Stimulated activated CD8-positive, alpha-beta memory T cell treated with anti-CD3 and anti-CD28 coated beads, Interleukin-4, amount 100 ng/mL, for 48 hours (primary cell): ENCODE data around the gene OSBPL2.

ENCODE experiments used
- DNase-seq: peaks from one replicate; pipeline ENCODE4 v3.0.0-alpha.2; 2020

OSBPL2 gene

DNA sequence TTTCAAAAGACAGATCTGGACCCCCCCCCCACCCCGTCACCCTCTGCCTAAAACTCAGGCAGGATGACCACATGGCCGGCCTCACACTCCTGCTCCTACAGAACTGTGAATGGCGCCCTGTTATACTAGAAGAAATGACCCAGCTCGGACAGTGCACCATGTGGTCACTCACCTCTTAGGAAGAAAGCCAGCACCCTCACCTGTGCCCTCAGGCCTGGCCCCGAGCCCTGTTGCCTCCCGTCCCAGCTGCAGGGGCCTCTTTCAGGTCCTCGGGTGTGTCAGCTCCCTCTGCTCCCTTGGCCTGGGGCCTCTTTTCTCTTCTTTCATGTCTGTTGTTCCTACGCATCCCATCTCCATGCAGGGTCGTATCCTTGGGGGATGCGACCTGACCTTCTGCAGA lies 23.7 kb downstream of the OSBPL2 start:
- no peak for DNase-seq

DNA sequence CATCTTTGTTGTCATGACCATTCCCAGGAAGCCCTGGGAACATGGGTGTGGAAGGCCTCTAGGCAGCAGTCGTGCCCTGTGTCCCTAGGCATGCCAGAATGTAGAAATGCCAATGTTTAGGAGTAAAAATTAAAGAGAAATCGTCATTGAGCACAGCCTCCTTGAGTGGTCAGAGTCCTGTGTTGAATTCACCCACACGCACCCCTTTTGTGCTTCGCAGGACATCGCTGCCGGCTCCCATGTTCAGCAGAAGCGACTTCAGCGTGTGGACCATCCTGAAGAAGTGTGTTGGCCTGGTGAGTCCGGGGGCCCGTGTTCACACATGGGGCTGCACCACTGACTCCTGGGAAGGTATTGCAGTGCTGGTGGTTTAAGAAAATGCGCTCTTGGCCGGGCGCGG lies 25.1 kb downstream of the OSBPL2 start:
- no peak for DNase-seq

DNA sequence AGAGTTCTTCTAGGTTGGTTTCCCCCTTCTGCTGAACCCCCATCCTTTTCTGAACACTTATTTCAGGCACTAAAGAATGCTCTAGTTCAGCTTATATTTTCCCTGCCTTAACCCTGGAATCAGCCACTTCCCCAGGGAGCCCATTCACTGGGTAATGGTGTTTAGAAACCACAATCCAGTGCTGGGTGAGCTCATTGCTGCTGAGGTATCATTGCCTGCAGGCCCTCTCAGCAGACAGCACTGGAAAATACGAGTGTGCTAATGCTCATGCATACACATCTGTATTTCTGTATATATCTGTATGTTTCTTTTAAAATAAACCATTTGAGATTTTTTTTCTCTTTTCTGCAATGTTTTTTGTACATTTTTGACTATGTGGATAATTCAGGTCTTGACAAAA lies 27.0 kb downstream of the OSBPL2 start:
- no peak for DNase-seq

DNA sequence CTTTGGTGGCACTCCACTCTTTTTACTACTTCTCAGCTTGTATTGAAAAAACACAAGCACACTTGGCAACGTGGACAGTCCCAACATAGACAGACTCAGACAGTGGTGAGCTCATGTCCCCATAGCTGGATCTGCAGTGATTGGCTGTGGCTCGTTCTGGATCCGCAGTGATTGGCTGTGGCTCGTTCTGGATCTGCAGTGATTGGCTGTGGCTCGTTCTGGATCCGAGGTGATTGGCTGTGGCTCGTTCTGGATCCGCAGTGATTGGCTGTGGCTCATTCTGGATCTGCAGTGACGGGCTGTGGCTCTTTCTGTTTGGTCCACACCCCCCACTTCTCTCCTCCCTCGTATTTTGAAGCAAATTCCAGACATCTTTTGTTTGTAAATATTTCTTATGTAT lies 28.0 kb downstream of the OSBPL2 start:
- DNase-seq = no peak

DNA sequence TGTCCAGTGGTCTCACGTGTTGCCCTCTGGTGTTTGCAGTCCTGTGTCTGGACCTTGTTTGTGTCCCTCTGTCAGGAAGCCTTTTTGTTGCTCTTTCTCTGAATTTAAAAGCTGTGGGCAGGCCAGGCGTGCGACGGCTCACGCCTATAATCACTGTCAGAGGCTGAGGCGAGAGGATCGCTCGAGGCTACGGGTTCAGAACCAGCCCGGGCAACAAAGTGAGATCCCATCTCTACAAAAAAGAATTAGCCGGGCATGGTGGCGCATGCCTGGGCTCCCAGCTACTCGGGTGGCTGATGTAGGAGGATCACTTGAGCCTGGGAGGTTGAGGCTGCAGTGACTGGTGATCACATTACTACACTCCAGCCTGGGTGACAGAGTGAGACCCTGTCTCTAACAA lies 28.5 kb downstream of the OSBPL2 start:
- no peak for DNase-seq

DNA sequence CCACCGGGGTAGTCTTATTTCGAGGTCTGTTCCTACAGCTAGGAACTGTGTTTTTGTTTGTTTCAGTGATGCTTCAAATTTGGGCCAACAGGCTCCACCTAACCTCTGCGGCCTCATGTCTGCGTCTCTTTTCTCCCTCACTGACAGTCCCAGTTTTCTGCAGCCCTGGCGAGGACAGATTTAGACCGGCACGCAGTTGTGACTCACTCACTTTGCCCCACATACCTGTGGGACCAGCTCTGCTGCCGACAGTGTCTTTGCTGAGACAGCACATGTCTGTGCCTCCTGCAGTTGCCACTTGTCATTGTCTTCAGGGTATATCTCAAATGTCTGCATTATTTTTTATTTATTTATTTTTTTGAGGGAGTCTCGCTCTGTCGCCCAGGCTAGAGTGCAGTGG lies 29.2 kb downstream of the OSBPL2 start:
- no peak for DNase-seq

DNA sequence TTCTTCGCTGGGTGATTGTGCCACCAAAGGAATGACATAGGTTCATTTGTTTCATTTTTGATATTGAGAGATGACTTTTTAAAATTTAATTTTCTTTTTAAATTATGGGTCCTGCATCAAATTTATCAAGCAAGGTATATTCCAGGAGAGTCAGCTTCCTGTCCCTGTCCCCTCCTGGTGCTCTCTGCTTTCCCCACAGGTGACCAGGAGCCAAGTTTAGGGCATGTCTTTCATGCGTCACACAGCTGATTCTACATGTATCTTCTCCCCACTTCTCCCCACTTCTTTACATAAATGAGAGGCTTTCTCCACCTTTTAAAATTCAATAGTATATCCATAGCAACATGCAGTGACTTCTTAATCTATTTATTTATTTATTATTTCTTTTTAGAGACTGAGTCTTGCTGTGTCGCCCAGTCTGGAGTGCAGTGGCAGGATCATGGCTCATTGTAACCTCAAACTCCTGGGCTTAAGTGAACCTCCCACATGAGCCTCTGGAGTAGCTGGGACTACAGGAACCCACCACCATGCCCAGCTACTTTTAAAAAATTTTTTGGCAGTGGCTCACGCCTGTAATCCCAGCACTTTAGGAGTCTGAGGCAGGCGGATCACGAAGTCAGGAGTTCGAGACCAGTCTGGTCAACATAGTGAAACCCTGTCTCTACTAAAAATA lies 30.0 kb downstream of the OSBPL2 start:
- DNase-seq = no peak

DNA sequence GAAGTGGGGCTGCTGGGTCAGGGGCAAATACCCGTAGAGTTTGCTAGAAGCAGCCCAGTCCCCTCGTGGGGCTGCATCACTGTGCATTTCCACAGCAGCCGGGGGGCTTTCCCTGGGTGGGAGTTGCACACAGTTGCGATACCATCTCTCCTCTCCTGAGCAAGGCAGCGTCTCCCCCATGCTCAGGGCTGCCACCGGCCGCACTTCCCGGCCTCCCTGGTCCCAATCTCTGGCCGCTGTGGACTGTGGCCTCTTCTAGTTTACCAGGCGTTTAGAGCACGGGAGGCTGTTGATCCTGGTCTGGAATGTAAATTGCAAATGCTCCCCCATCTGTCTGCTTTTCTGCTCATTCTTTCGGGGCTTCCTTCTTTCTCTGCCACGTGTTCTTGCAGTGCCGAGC lies 31.1 kb downstream of the OSBPL2 start:
- no peak for DNase-seq

DNA sequence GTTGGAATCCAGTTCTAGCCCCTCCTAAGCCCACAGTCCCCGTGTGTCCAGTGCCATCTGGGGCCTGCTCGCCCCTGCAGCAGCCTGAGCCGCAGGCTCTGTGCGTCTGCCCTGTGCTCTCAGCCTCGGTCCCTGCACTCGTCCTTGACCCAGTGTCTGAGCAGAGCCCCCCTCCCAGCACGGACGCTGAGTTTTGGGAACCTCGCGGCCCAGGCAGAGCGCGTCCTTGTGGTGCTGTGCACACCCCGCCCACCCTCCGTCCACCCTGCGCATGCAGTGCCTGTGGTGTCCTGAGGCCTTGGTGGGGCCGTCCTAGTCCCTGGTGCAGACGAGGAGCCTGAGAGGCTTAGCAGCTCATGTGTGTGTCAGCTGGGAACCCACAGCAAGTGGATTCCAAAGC lies 31.6 kb downstream of the OSBPL2 start:
- DNase-seq = no peak

DNA sequence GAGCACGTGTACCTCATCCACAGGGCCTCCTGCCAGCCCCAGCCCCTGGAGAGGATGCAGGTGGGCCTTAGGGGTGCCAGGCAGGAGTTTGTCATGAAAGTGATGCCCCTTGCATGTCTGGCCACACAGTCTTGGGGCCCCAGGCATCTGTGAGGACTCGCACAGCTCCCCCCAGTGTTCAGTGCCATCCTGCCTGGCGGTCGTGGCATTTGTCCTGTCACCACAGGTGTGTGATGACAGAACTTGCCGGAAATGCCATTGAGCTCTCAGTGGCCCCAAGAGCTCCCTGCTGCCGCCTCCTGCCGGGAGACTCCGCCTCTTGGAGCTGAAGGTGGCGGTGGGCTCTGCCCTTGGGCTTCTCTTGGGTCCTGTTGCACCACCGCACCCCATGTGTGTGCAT lies 33.9 kb downstream of the OSBPL2 start:
- no peak for DNase-seq

DNA sequence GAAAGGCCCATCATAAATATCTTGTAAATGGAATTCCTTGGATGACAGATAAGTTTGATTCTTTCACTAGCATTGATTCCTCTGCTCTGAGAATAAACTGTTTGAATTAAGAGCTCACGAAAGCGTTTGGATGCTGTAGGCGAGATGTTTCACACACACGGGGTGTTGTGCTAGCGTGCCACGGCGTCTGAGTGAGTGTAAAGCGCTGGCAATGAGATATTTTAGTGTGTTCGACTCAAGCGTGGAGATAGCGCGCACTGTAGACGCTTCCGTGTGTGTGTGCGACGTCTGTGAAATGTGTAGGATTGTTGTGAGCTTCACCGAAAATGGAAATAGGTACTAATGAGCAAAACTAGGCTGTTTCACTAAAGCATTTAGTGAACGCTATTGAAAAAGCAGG lies 35.1 kb downstream of the OSBPL2 start:
- DNase-seq = no peak

DNA sequence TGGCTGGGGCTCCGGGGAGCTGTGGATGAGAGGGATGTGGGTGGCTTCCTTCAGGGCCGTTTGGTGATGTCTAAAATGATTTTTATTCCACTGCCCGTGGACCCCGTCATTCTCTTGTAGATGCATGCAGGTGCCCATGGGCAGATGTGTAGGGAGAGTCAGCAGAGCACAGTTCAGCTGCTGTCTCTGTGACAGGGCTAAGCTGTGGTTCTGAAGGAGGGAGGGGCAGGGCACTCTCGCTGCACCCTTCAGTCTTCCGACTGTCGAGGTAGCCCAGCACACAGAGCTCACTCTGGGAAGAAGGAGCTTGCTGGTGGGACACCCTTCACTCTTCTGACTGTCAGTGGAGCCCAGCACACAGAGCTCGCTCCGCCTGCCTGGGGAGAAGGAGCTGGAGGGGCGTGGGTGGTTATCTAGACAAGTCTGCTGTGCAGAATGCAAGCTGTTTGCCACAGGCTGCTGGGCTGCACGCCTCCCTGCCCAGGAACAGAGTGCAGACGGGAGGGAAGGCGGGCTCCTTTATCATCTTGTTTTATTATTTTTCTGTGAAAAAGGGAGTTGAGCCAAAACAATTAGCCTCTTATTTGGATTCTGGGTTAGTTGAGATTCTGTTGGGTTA lies 36.1 kb downstream of the OSBPL2 start:
- DNase-seq = no peak

DNA sequence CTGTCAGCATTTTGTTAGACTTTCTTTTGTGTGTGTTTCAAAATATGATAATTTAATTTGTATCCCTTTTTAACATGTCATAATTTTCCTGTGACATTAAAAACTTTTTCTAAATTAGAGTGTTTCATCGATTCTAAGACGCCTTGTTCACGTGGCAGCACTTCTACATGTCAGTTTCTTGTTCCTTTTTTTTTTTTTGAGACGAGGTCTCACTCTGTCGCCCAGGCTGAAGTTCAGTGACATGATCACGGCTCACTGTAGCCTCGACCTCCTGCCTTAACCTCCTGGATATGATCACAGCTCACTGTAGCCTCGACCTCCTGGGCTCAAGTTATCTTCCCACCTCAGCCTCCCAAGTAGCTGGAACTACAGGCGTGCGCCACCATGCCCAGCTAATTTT lies 36.9 kb downstream of the OSBPL2 start:
- DNase-seq = no peak

DNA sequence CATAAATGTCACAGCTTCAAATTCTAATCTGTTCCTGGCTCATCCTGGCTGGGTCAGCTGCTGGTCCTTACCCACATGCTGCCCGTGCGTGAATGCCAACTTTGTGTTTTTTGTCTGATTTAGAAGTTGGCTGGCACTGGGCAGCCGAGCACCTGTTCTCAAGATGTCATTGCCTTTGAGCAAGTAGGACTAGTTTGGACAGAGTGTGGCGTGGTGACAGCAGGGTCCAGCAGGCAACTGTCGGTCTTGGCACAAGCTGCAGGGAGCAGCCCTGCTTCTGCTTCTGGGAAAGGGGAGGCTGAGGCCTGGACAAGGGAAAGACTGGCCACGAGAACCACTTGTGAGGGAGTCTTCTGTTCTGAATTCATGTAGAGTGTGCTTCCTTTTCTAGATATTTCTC lies 38.1 kb downstream of the OSBPL2 start:
- DNase-seq = no peak

DNA sequence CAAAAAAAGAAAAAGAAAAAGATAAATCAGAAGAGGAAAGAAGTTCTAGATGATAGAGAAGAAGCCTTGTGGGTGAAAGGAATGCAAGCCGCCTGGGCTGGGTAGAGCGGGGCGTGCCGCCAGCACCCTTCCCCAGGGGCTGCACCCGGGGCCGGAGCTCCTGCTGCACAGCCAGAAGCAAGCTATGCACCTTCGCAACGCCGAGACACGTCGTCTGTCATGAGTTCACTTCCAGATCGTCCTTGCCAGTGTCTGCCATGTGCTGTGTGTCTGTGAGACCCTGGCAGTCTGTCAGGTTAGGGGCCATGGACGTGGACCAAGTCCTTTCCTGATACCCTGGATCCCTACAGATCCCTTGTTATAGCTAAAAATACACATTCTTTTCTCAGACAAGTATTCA lies 38.9 kb downstream of the OSBPL2 start:
- DNase-seq = no peak

DNA sequence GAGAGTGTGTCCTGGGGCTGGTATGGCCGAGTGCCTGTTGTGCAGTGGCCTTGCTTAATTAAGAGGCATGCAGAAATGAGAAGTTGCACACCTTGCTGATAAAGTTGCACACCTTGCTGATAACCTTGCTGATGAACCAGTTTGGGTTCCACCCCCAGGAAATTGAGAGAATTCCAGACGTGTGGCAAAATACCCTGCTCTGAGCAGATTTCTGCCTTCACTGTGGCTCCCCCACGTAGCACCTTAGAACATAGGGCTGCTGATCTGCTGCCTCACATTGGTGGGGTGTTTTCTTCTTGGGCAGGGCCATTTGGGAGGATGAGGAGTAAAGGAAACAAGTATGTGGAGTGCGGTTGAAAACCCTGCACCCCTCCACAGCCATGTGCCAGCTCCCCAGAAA lies 42.0 kb downstream of the OSBPL2 start:
- no peak for DNase-seq

DNA sequence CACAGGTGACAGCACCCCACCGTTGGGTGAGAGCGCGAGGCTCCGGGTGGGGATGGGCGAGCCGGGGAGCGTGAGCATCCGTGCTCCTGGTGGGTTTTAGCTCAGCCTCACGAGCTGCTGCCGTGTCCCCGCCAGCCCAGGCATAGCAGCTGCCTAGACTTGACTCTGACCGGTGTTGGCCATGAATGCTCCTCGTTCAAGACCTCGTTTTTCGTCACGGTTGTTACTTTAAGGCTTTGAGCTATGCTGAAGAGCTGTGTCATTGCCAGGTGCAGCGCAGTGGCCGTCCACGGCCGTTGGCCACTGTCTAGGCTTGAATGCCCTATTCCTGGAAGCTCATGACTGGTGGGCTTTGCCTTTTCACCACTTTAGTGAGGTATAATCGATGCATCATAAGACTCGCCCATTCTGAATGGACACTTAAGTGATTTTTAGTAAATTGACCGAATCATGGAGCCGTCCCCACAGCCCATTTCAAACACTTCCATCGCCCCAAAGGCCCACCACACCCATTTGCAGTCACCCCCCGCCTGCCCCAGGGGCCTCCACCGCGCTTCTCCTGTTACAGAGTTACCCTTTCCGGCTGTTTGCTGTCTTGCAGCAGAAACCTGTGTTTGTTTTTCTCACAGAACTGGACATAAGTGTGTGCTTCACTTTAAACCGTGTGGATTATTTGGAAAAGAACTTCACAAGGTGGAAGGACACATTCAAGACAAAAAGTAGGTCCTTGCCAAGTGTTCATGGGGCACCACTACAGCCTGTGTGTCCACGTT lies 43.0 kb downstream of the OSBPL2 start:
- DNase-seq = no peak

DNA sequence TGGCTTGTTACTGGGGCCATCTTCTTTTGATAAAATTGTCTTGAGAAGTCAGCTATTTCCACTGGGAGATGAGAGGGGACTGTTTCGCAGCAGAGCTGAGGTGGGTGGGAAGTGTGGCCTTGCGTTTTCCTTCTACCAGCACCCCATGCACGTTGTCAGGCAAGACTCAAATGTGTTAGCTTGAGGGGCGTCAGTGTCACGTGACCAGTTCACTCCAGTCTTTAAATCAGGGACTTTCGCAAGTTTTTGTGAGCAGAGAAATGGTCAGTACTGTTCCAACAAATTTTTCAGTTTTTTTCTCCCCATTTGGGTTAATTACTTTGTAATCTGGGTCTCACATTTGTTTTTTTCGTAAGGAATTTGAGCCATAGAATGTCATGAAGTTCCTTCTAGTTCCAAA lies 43.8 kb downstream of the OSBPL2 start:
- DNase-seq = no peak

DNA sequence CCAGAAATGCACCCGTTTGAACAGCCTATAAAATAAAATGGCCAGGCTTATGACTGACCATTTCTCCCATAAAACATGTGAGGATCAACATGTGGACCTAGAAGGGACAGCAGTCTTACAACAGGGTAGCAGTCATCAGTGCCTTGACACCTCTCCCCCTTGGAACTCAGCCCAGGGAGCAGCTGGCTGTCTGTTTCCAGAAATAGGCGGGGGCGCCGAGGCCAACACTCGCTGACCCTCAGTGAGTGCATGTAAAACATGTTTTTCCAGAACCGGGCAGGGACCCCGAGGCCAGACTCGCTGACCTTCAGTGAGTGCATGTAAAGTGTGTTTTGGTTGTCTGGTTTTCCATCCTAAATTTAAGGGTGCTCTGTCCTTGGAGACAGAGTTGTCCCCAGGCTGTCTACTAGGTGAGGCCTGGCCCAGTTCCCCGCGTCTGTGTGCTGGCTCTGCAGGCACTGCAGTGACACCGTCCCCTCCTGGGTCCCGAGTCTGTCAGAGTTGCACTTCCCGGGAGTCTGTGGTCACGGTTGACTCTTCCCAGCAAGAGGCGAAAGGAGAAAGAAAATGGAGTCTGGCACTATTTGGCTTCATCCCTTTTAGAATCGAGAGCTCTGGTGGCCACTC lies 44.7 kb downstream of the OSBPL2 start:
- DNase-seq = no peak

DNA sequence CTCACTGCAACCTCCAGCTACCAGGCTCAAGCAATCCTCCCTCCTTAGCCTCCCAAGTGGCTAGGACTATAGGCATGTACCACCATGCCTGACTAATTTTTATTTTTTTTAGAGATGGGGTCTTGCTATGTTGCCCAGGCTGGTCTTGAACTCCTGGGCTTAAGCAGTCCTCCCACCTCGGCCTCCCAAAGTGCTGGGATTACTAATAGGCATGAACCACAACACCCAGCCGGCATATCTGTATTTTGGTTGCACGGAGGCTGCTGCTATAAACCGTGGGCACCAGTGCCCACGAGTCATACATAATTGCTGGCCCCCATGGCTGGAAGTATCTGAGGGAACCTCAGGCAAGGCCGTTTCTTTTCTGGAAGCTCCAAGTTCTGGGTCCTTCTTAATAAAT lies 46.1 kb downstream of the OSBPL2 start:
- DNase-seq = no peak

DNA sequence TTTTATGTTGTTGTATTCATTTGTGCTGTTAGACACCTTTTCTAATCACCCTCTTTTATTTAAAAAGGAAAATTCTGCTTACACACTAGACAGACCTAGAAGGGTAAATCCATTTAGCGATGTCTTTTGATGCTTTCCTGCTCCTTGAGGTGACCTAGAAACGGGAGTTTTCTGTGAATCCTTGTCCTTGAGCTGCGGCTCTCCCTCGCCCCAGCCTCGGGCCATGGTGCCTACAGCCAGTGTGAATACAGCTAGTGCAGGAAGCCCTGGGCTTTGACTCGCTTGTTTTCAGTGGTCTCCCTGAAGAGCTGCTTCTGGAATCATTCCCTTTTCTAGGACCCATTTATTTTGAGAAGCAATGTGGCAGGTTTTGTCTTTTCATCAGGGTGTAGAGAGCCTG lies 46.8 kb downstream of the OSBPL2 start:
- no peak for DNase-seq

DNA sequence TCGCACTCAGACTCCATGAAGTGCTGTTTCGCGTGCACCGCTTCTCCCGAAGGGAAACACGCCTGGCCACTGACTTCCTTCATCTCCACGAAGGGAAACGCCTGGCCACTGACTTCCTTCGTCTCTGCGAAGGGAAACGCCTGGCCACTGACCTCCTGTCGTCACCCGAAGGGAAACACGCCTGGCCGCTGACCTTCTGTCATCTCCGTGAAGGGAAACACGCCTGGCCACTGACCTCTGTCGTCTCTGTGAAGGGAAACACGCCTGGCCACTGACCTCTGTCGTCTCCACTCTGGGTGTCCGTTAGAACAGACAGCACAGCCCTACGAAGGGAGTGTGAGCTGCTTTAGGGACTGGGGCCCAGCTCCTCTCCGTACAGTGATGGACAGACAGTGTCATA lies 47.4 kb downstream of the OSBPL2 start:
- no peak for DNase-seq

DNA sequence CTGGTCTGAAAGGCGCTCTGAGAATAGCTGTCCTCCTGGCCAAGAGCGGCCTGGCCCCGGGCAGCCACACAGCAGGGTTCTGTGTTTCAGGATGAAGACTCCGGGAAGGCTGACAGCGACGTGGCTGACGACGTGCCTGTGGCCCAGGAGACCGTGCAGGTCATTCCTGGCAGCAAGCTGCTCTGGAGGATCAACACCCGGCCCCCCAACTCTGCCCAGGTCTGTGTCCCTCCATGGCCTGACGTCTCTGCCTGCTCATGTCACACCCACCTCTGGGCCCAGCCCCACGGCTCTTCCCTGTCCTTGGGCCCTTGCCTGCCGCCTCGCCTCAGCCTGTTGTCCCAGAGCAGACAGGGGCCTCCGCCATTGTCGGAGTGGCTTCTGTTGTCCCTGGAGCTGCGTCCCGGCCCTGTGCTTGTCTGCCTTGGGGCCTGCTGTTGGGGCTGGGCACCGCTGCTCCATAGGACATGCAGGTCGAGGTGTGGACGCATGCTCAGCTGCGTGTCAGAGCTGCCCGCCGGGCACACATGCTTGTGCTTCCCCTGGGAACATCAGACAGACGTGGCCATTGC lies 48.3 kb downstream of the OSBPL2 start:
- DNase-seq = no peak

DNA sequence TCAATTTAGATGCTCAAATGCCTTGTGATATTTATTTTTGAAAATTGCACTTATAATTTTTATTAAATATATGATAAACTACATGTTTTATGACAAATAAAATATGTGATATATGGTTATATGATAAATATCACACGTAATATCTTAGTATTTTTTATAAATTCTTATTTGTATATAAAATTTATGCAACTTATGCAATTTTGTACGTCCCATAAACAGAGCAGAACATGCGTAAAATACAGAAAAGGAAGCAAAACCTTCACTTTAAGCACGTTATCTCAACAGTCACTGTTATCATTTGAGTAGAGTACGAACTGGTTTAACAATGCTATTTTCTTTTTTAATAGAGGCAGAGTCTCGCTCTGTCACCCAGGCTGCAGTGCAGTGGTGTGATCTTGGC lies 48.8 kb downstream of the OSBPL2 start:
- no peak for DNase-seq
